NCI-H2029 treated with DMSO at 0.1 percent for 48 hours (cell line): ENCODE data around the gene VARS1.

Experiments
- DNase-seq: peaks from one replicate; lab custom pipeline; 2025; lab: John Stamatoyannopoulos, UW

Gene VARS1

GRCh38 chr6:31771992-31772358, 23.6 kb downstream of the VARS1 start:
- DNase-seq = no peak

- DNase-seq = no peak
Measured at GRCh38 chr6:31770860-31771259, 24.7 kb downstream of the VARS1 start.

GRCh38 chr6:31769684-31770371, 25.7 kb downstream of the VARS1 start:
- DNase-seq = peak; percentile 68

- no peak for DNase-seq
Measured at GRCh38 chr6:31768363-31769257, 26.9 kb downstream of the VARS1 start.

- no peak for DNase-seq
Measured at GRCh38 chr6:31767096-31767645, 28.4 kb downstream of the VARS1 start.

- no peak for DNase-seq
Measured at GRCh38 chr6:31765910-31766794, 29.4 kb downstream of the VARS1 start.

- no peak for DNase-seq
Measured at GRCh38 chr6:31765559-31765909, 30.0 kb downstream of the VARS1 start.

- no peak for DNase-seq
Measured at GRCh38 chr6:31764198-31764597, 31.4 kb downstream of the VARS1 start.

GRCh38 chr6:31763619-31763940, 32.0 kb downstream of the VARS1 start:
- DNase-seq = no peak

- DNase-seq = no peak
Measured at GRCh38 chr6:31762878-31763618, 32.5 kb downstream of the VARS1 start.

- DNase-seq = no peak
Measured at GRCh38 chr6:31762356-31762755, 33.2 kb downstream of the VARS1 start, which contains the start of gene SAPCD1. SAPCD1 (plus strand) TSS chr6:31762656; CDS start chr6:31763055, 399 bp downstream.

GRCh38 chr6:31761343-31761742, 34.2 kb downstream of the VARS1 start:
- DNase-seq = no peak

GRCh38 chr6:31760790-31761189, 34.8 kb downstream of the VARS1 start:
- DNase-seq = no peak

GRCh38 chr6:31758281-31758680, 37.3 kb downstream of the VARS1 start:
- no peak for DNase-seq

- no peak for DNase-seq
Measured at GRCh38 chr6:31752739-31753319, 42.7 kb downstream of the VARS1 start.

- DNase-seq = no peak
Measured at GRCh38 chr6:31750411-31751022, 45.0 kb downstream of the VARS1 start.

GRCh38 chr6:31749301-31750036, 46.1 kb downstream of the VARS1 start:
- DNase-seq = no peak
